ENCODE results near the gene ALDH16A1.
"Not testable (repeated sequence)": the region's sequence is repeated elsewhere in the genome, so short reads cannot be mapped to it uniquely, and the experiment has no call there.

ALDH16A1 gene

GRCh38 chr19:49439836-49440235 is 13.2 kb upstream of the ALDH16A1 start:
- DNase-seq (ENCODE audit: extremely low read depth in 1 of 2, low read depth in 1 of 2), result no peak

- no peak for DNase-seq (ENCODE audit: extremely low read depth in 1 of 2, low read depth in 1 of 2)
Observed at GRCh38 chr19:49440439-49441209, 12.4 kb upstream of the ALDH16A1 start.

- no peak for DNase-seq (ENCODE audit: extremely low read depth in 1 of 2, low read depth in 1 of 2)
Observed at GRCh38 chr19:49441210-49441959, 11.6 kb upstream of the ALDH16A1 start, which contains the start of gene SLC17A7. SLC17A7 (minus strand) TSS chr19:49441527; CDS start chr19:49441379, 148 bp downstream.

- no peak for DNase-seq (ENCODE audit: extremely low read depth in 1 of 2, low read depth in 1 of 2)
Observed at GRCh38 chr19:49441960-49442350, 11.1 kb upstream of the ALDH16A1 start.

- no peak for DNase-seq (ENCODE audit: extremely low read depth in 1 of 2, low read depth in 1 of 2)
Observed at GRCh38 chr19:49442354-49442753, 10.7 kb upstream of the ALDH16A1 start.

GRCh38 chr19:49442771-49443365 is 10.2 kb upstream of the ALDH16A1 start:
- no peak for DNase-seq (ENCODE audit: extremely low read depth in 1 of 2, low read depth in 1 of 2)

GRCh38 chr19:49443366-49444099 is 9.5 kb upstream of the ALDH16A1 start:
- DNase-seq (ENCODE audit: extremely low read depth in 1 of 2, low read depth in 1 of 2), result peak; percentile 82 to 86

- not testable (repeated sequence) for DNase-seq (ENCODE audit: extremely low read depth in 1 of 2, low read depth in 1 of 2)
Observed at GRCh38 chr19:49444100-49444700, 8.8 kb upstream of the ALDH16A1 start.

GRCh38 chr19:49445997-49446396 is 7.0 kb upstream of the ALDH16A1 start:
- no peak for DNase-seq (ENCODE audit: extremely low read depth in 1 of 2, low read depth in 1 of 2)

GRCh38 chr19:49447485-49448431 is 5.3 kb upstream of the ALDH16A1 start:
- DNase-seq (ENCODE audit: extremely low read depth in 1 of 2, low read depth in 1 of 2), result no peak

GRCh38 chr19:49448432-49448786 is 4.6 kb upstream of the ALDH16A1 start:
- no peak for DNase-seq (ENCODE audit: extremely low read depth in 1 of 2, low read depth in 1 of 2)

GRCh38 chr19:49450405-49450804 is 2.6 kb upstream of the ALDH16A1 start:
- no peak for DNase-seq (ENCODE audit: extremely low read depth in 1 of 2, low read depth in 1 of 2)

- DNase-seq (ENCODE audit: extremely low read depth in 1 of 2, low read depth in 1 of 2), result peak; percentile 83 to 90
Observed at GRCh38 chr19:49451430-49452181, 1.4 kb upstream of the ALDH16A1 start, which contains the start of gene PIH1D1. PIH1D1 (minus strand) TSS chr19:49451814; CDS start chr19:49451574, 240 bp downstream.

- no peak for DNase-seq (ENCODE audit: extremely low read depth in 1 of 2, low read depth in 1 of 2)
Observed at GRCh38 chr19:49453757-49454240, 774 bp downstream of the ALDH16A1 start.

GRCh38 chr19:49455773-49456172 is 2.7 kb downstream of the ALDH16A1 start:
- no peak for DNase-seq (ENCODE audit: extremely low read depth in 1 of 2, low read depth in 1 of 2)

GRCh38 chr19:49456326-49456725 is 3.3 kb downstream of the ALDH16A1 start:
- no peak for DNase-seq (ENCODE audit: extremely low read depth in 1 of 2, low read depth in 1 of 2)

- no peak for DNase-seq (ENCODE audit: extremely low read depth in 1 of 2, low read depth in 1 of 2)
Observed at GRCh38 chr19:49458567-49458903, 5.5 kb downstream of the ALDH16A1 start.

GRCh38 chr19:49459388-49459787 is 6.4 kb downstream of the ALDH16A1 start:
- DNase-seq (ENCODE audit: extremely low read depth in 1 of 2, low read depth in 1 of 2), result no peak

- DNase-seq (ENCODE audit: extremely low read depth in 1 of 2, low read depth in 1 of 2), result not testable (repeated sequence)
Observed at GRCh38 chr19:49461130-49461529, 8.1 kb downstream of the ALDH16A1 start.
